ENCODE measurements around the gene GABRD. TPM values are rescaled to one million over a fixed set of nuclear protein-coding genes. Genes with fewer than 3 reads are reported as not detected.

The GABRD gene
- total RNA-seq, 1 experiment from 2014 or later: 1.7 TPM

DNA sequence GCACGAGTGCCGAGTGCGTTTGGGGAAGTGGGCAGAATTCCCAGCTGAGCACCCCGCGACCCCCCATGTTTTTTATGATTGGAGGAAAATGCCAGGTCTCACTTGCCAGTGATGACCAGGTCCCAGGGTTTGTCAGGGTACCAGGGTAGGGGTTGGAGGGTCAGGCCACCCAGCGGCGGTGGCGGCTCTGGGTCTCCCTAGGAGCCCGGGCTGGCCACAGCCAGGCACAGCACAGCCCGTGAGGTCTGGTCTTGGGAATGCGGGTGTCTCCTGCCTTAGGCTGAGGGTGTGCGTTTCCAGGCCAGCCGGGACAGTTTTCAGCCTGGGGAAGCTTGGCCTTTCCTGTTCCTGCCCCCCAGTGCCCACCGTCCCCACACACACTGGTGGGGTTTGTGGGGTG is 53.7 kb downstream of the GABRD start:
- Mint-ChIP-seq H3K27me3 (ENCODE audit: low read depth) (no peaks in the 10 kb centered on the region), H3K4me3 (no peak overlapping the region), H3K36me3 (peaks cover 19% of the 10 kb centered on the region), H3K4me1 (peaks cover 19% of the 10 kb centered on the region), H3K27ac (peak overlapping the region; percentile 90), H3K9me3 (peaks cover 11% of the 10 kb centered on the region)
- ChIA-PET CTCF (interaction anchor here (0.9 to 2.0 kb wide), 8 partner anchors 17 to 309 kb away, joined by 3 to 9 read pairs (median 4); partner anchors contain the start of gene FAAP20), POLR2A (no interaction called here)
- TF ChIP-seq OVOL2 (CRISPR knock-in tag; IDR thresholded peaks at IDR 0.05; ENCODE audit: borderline replicate concordance): no peak
- no peak for TF ChIP-seq SP1 (CRISPR knock-in tag; conservative IDR thresholded peaks at IDR 0.05)
- no peak for TF ChIP-seq NFATC4 (CRISPR knock-in tag; IDR thresholded peaks at IDR 0.05)
- TF ChIP-seq ZNF263 (CRISPR knock-in tag; IDR thresholded peaks at IDR 0.05; ENCODE audit: low read depth): no peak
- no peak for TF ChIP-seq ELF4 (CRISPR knock-in tag; IDR thresholded peaks at IDR 0.05; ENCODE audit: low read depth)
- TF ChIP-seq ZNF138 (CRISPR knock-in tag; conservative IDR thresholded peaks at IDR 0.05): no peak
- TF ChIP-seq, protein P1, sequence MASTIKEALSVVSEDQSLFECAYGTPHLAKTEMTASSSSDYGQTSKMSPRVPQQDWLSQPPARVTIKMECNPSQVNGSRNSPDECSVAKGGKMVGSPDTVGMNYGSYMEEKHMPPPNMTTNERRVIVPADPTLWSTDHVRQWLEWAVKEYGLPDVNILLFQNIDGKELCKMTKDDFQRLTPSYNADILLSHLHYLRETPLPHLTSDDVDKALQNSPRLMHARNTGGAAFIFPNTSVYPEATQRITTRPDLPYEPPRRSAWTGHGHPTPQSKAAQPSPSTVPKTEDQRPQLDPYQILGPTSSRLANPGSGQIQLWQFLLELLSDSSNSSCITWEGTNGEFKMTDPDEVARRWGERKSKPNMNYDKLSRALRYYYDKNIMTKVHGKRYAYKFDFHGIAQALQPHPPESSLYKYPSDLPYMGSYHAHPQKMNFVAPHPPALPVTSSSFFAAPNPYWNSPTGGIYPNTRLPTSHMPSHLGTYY (CRISPR knock-in tag; IDR thresholded peaks at IDR 0.05): no peak
- no peak for TF ChIP-seq ZNF232 (CRISPR knock-in tag; IDR thresholded peaks at IDR 0.05)
- TF ChIP-seq NFYB (CRISPR knock-in tag; conservative IDR thresholded peaks at IDR 0.05; ENCODE audit: low read depth): no peak
- no peak for TF ChIP-seq FOXJ3 (CRISPR knock-in tag; IDR thresholded peaks at IDR 0.05; ENCODE audit: borderline replicate concordance)
- TF ChIP-seq MXD4 (CRISPR knock-in tag; IDR thresholded peaks at IDR 0.05; ENCODE audit: borderline replicate concordance): no peak
- TF ChIP-seq NR1H2 (CRISPR knock-in tag; IDR thresholded peaks at IDR 0.05): no peak
- TF ChIP-seq SOX15 (CRISPR knock-in tag; IDR thresholded peaks at IDR 0.05): no peak
- TF ChIP-seq, protein P2, sequence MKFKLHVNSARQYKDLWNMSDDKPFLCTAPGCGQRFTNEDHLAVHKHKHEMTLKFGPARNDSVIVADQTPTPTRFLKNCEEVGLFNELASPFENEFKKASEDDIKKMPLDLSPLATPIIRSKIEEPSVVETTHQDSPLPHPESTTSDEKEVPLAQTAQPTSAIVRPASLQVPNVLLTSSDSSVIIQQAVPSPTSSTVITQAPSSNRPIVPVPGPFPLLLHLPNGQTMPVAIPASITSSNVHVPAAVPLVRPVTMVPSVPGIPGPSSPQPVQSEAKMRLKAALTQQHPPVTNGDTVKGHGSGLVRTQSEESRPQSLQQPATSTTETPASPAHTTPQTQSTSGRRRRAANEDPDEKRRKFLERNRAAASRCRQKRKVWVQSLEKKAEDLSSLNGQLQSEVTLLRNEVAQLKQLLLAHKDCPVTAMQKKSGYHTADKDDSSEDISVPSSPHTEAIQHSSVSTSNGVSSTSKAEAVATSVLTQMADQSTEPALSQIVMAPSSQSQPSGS (CRISPR knock-in tag; IDR thresholded peaks at IDR 0.05; ENCODE audit: borderline replicate concordance, low read depth): no peak
- TF ChIP-seq SMAD4 (CRISPR knock-in tag; IDR thresholded peaks at IDR 0.05): no peak
- TF ChIP-seq, protein P3, sequence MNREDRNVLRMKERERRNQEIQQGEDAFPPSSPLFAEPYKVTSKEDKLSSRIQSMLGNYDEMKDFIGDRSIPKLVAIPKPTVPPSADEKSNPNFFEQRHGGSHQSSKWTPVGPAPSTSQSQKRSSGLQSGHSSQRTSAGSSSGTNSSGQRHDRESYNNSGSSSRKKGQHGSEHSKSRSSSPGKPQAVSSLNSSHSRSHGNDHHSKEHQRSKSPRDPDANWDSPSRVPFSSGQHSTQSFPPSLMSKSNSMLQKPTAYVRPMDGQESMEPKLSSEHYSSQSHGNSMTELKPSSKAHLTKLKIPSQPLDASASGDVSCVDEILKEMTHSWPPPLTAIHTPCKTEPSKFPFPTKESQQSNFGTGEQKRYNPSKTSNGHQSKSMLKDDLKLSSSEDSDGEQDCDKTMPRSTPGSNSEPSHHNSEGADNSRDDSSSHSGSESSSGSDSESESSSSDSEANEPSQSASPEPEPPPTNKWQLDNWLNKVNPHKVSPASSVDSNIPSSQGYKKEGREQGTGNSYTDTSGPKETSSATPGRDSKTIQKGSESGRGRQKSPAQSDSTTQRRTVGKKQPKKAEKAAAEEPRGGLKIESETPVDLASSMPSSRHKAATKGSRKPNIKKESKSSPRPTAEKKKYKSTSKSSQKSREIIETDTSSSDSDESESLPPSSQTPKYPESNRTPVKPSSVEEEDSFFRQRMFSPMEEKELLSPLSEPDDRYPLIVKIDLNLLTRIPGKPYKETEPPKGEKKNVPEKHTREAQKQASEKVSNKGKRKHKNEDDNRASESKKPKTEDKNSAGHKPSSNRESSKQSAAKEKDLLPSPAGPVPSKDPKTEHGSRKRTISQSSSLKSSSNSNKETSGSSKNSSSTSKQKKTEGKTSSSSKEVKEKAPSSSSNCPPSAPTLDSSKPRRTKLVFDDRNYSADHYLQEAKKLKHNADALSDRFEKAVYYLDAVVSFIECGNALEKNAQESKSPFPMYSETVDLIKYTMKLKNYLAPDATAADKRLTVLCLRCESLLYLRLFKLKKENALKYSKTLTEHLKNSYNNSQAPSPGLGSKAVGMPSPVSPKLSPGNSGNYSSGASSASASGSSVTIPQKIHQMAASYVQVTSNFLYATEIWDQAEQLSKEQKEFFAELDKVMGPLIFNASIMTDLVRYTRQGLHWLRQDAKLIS (CRISPR knock-in tag; IDR thresholded peaks at IDR 0.05; ENCODE audit: borderline replicate concordance): no peak
- TF ChIP-seq, protein P4, sequence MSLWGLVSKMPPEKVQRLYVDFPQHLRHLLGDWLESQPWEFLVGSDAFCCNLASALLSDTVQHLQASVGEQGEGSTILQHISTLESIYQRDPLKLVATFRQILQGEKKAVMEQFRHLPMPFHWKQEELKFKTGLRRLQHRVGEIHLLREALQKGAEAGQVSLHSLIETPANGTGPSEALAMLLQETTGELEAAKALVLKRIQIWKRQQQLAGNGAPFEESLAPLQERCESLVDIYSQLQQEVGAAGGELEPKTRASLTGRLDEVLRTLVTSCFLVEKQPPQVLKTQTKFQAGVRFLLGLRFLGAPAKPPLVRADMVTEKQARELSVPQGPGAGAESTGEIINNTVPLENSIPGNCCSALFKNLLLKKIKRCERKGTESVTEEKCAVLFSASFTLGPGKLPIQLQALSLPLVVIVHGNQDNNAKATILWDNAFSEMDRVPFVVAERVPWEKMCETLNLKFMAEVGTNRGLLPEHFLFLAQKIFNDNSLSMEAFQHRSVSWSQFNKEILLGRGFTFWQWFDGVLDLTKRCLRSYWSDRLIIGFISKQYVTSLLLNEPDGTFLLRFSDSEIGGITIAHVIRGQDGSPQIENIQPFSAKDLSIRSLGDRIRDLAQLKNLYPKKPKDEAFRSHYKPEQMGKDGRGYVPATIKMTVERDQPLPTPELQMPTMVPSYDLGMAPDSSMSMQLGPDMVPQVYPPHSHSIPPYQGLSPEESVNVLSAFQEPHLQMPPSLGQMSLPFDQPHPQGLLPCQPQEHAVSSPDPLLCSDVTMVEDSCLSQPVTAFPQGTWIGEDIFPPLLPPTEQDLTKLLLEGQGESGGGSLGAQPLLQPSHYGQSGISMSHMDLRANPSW (CRISPR knock-in tag; conservative IDR thresholded peaks at IDR 0.05; ENCODE audit: low read depth): no peak
- peak; percentile 19; the same call in 1 of the 2 replicates for ATAC-seq
- DNase-seq (ENCODE audit: low spot score): no peak
